ENCODE data around the gene LYZL1. TPM values are rescaled to one million over a fixed set of nuclear protein-coding genes. Genes with fewer than 3 reads are reported as not detected.

The LYZL1 gene
- not detected in 2 replicates for total RNA-seq

GRCh38 chr10:29288906-29289305, at the start of gene LYZL1:
Gene LYZL1, plus strand, starts transcription at chr10:29289070. Its CDS starts 2,798 bp downstream, at chr10:29291868.

